Mesendoderm (in vitro differentiated cells): ENCODE results near the gene SERTAD1.
"Not testable (repeated sequence)": the region's sequence is repeated elsewhere in the genome, so short reads cannot be mapped to it uniquely, and the experiment has no call there.

Source experiments
- DNase-seq: peaks from one replicate; pipeline ENCODE4 v3.0.0; 2013
- H2AK5ac ChIP-seq: 2 replicates; pipeline ENCODE4 v1.6.1; 2013; ENCODE audit warnings: low read length, inconsistent platforms
- H2BK120ac ChIP-seq: 2 replicates; pipeline ENCODE4 v1.6.1; 2013; ENCODE audit warnings: low read depth, mild to moderate bottlenecking, low read length, moderate library complexity, mixed read lengths
- H2BK15ac ChIP-seq: replicated peaks from 2 replicates; pipeline ENCODE4 v1.6.1; 2013; ENCODE audit warnings: low read depth, mild to moderate bottlenecking, moderate library complexity
- H2BK5ac ChIP-seq: 2 replicates; pipeline ENCODE4 v1.6.1; 2013; ENCODE audit warnings: low read length, inconsistent platforms
- H3K18ac ChIP-seq: 2 replicates; pipeline ENCODE4 v1.6.1; 2013; ENCODE audit warnings: mild to moderate bottlenecking, low read length, mixed read lengths
- H3K23ac ChIP-seq: one replicate; pipeline ENCODE4 v1.6.1; 2013; ENCODE audit warnings: low read length
- H3K27ac ChIP-seq: 2 replicates; pipeline ENCODE4 v1.5.1; 2013; ENCODE audit warnings: low read depth, mild to moderate bottlenecking, inconsistent platforms, low read length, moderate library complexity
- H3K27me3 ChIP-seq: 2 replicates; pipeline ENCODE4 v1.6.1; 2013; ENCODE audit warnings: low read length, control low read depth, mild to moderate bottlenecking, inconsistent platforms; ENCODE audit not compliant: insufficient read depth, poor library complexity
- H3K36me3 ChIP-seq: 2 replicates; pipeline ENCODE4 v1.6.1; 2013; ENCODE audit warnings: low read length, inconsistent platforms; ENCODE audit not compliant: control insufficient read depth, insufficient read depth
- H3K4ac ChIP-seq: one replicate; pipeline ENCODE4 v1.6.1; 2013; ENCODE audit warnings: low read depth, mild to moderate bottlenecking, low read length, moderate library complexity
- H3K4me1 ChIP-seq: 2 replicates; pipeline ENCODE4 v1.6.1; 2013; ENCODE audit warnings: low read depth, low read length, inconsistent platforms; ENCODE audit not compliant: control insufficient read depth
- H3K4me2 ChIP-seq: 2 replicates; pipeline ENCODE4 v1.6.1; 2013; ENCODE audit warnings: low read length
- H3K4me3 ChIP-seq: 2 replicates; pipeline ENCODE4 v1.5.1; 2013; ENCODE audit warnings: mild to moderate bottlenecking, low read length
- H3K56ac ChIP-seq: one replicate; pipeline ENCODE4 v1.6.1; 2013; ENCODE audit warnings: low read length
- H3K79me1 ChIP-seq: 2 replicates; pipeline ENCODE4 v1.6.1; 2013; ENCODE audit warnings: low read length, inconsistent platforms
- H3K79me2 ChIP-seq: 2 replicates; pipeline ENCODE4 v1.6.1; 2013; ENCODE audit warnings: mild to moderate bottlenecking, low read length; ENCODE audit not compliant: control insufficient read depth, insufficient read depth
- H3K9ac ChIP-seq: 2 replicates; pipeline ENCODE4 v1.6.1; 2013; ENCODE audit warnings: low read length, inconsistent platforms
- H4K5ac ChIP-seq: one replicate; pipeline ENCODE4 v1.6.1; 2013; ENCODE audit warnings: low read length
- H4K8ac ChIP-seq: one replicate; pipeline ENCODE4 v1.6.1; 2013; ENCODE audit warnings: low read depth, mild to moderate bottlenecking, control low read depth, low read length, moderate library complexity
- WGBS: extraction: QIAGEN DNeasy Blood & Tissue Kit; methylation state at CpG from one replicate; pipeline ENCODE4 v1.1.7; 2013; ENCODE audit warnings: low lambda C conversion rate, missing lambda C conversion rate; ENCODE audit not compliant: insufficient coverage; ENCODE audit errors: extremely low coverage; 5-methylcytosine and 5-hydroxymethylcytosine counted together

Gene SERTAD1

DNA sequence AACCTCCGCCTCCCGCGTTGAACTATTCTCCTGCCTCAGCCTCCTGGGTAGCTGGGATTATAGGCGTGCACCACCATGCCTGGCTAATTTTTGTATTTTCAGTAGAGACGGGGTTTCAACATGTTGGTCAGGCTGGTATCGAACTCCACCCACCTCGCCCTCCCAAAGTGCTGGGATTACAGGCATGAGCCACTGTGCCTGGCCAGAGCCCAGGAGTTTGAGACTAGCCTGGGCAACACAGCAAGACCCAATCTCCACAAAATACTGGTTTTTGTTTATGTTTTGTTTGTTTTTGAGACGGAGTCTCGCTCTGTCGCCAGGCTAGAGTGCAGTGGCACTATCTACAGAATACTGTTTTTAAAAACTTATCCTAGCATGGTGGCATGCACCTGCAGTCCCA lies 4.5 kb upstream of the SERTAD1 start:
- H2BK120ac ChIP-seq, DNase-seq, H3K79me2 ChIP-seq, H3K27me3 ChIP-seq, H3K4ac ChIP-seq, H3K18ac ChIP-seq, H3K27ac ChIP-seq, H3K4me2 ChIP-seq, H4K8ac ChIP-seq, H3K56ac ChIP-seq, H3K4me3 ChIP-seq, H3K36me3 ChIP-seq, H3K23ac ChIP-seq, H2AK5ac ChIP-seq, H2BK5ac ChIP-seq, H3K9ac ChIP-seq, H3K4me1 ChIP-seq, H4K5ac ChIP-seq, H2BK15ac ChIP-seq, H3K79me1 ChIP-seq: not testable (repeated sequence)
- WGBS, result no CpG with 5 or more reads among the region's 10 CpGs

DNA sequence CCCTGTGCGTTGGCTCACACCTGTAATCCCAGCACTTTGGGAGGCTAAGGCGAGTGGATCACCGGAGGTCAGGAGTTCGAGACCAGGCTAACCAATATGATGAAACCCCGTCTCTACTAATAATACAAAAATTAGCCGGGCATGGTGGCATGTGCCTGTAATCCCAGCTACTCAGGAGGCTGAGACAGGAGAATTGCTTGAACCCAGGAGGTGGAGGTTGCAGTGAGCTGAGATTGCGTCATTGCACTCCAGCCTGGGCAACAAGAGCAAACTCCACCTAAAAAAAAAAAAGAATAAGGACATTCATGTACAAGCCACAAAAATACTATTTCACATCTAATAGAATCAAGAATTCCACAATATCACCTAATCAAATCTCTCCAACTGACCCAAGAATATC lies 2.4 kb upstream of the SERTAD1 start:
- H2BK5ac ChIP-seq, H3K4ac ChIP-seq, H3K79me1 ChIP-seq, H3K79me2 ChIP-seq, H3K23ac ChIP-seq, H2BK120ac ChIP-seq, H2AK5ac ChIP-seq, H4K5ac ChIP-seq, H3K27ac ChIP-seq, H4K8ac ChIP-seq, H3K27me3 ChIP-seq, H3K9ac ChIP-seq, DNase-seq, H3K56ac ChIP-seq, H3K4me3 ChIP-seq, H3K4me2 ChIP-seq, H2BK15ac ChIP-seq, H3K36me3 ChIP-seq, H3K4me1 ChIP-seq, H3K18ac ChIP-seq: not testable (repeated sequence)
- WGBS, result no CpG with 5 or more reads among the region's 7 CpGs

DNA sequence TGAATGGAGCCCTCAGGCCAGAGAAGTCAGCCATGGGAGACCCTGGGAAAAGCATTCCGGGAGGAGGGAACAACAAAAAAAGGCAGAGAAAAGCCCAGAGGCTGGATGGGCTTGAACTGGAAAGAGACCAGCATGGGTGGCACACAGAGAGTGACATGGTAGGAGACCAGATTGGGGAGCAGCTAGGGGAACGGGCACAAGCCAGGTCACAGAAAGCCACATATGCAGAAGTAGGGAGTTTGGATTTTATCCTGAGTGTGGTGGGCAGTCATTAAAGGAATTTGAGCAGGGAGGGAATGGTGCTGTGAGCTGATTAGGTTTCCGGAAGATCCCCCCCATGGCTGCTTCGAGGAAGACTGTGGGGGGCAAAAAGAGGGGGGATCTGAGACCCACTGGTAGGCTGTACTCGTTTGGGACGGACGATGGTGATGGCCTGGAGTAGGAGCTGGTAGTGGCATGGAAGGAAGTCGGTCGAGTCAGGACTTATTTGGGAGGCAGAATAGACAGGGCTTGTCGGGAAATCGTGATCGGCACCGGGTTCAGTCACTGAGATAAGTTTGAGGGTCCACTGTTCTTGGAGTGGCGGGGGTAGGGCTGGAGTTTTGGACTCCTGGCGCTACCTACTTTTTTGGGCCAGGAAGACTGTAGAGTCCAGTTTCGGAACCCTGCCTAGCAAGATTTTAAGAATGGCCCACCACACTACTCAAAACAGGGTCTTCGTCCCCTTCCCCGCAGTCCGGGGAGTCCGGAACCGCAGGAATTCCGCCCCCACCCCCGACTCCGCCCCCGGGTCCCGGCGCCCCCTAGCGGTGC lies 949 bp downstream of the SERTAD1 start:
- peak overlapping the region; percentile 97 for H3K27ac ChIP-seq
- peak overlapping the region; percentile 95 for H3K9ac ChIP-seq
- DNase-seq, result peak; percentile 67
- WGBS, result no CpG with 5 or more reads among the region's 28 CpGs
- H3K4me3 ChIP-seq, result peak overlapping the region; percentile 60
- H4K5ac ChIP-seq, result no peak overlapping the region
- peak overlapping the region; percentile 95 for H3K18ac ChIP-seq
- no peak overlapping the region for H4K8ac ChIP-seq
- H3K56ac ChIP-seq, result peak overlapping the region; percentile 97
- no peaks in the 10 kb centered on the region for H3K4me1 ChIP-seq
- H3K79me2 ChIP-seq, result no peaks in the 10 kb centered on the region
- H3K23ac ChIP-seq, result no peak overlapping the region
- no peak overlapping the region for H2AK5ac ChIP-seq
- H2BK120ac ChIP-seq, result no peak overlapping the region
- H3K4me2 ChIP-seq, result peak overlapping the region; percentile 89
- H3K79me1 ChIP-seq, result peaks cover 2% of the 10 kb centered on the region
- peak overlapping the region; percentile 78 for H2BK5ac ChIP-seq
- peaks cover 2% of the 10 kb centered on the region for H3K36me3 ChIP-seq
- H2BK15ac ChIP-seq, result no peak overlapping the region
- H3K27me3 ChIP-seq, result no peaks in the 10 kb centered on the region
- H3K4ac ChIP-seq, result peak overlapping the region; percentile 92

DNA sequence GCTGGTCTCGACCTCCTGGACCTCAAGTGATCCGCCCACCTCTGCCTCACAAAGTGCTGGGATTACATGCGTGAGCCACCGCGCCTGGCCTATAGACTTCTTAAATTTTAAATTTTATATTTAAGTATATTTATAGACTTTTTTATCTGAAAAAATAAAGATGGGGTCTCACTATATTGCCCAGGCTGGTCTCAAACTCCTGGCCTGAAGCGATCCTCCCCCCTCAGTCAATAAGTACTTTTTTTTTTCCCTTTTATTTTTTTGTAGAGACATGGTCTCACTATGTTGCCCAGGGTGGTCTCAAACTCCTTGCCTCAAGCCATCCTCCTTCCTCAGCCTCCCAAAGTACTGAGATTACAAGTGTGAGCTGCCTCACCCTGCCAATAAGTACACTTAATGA lies 1.9 kb downstream of the SERTAD1 start:
- no peak overlapping the region for H2BK15ac ChIP-seq
- H2BK120ac ChIP-seq, result no peak overlapping the region
- H3K4ac ChIP-seq, result no peak overlapping the region
- no peak overlapping the region for H3K4me2 ChIP-seq
- no peaks in the 10 kb centered on the region for H3K27me3 ChIP-seq
- no peaks in the 10 kb centered on the region for H3K4me1 ChIP-seq
- H3K27ac ChIP-seq, result no peak overlapping the region
- no peaks in the 10 kb centered on the region for H3K79me2 ChIP-seq
- peak overlapping the region; percentile 49 for H3K56ac ChIP-seq
- no peak overlapping the region for H3K4me3 ChIP-seq
- peaks cover 2% of the 10 kb centered on the region for H3K79me1 ChIP-seq
- no peak overlapping the region for H2AK5ac ChIP-seq
- no peak overlapping the region for H2BK5ac ChIP-seq
- H3K23ac ChIP-seq, result no peak overlapping the region
- DNase-seq, result no peak
- WGBS, result no CpG with 5 or more reads among the region's 6 CpGs
- H3K18ac ChIP-seq, result no peak overlapping the region
- H4K8ac ChIP-seq, result no peak overlapping the region
- no peak overlapping the region for H4K5ac ChIP-seq
- no peak overlapping the region for H3K9ac ChIP-seq
- H3K36me3 ChIP-seq, result peaks cover 2% of the 10 kb centered on the region

DNA sequence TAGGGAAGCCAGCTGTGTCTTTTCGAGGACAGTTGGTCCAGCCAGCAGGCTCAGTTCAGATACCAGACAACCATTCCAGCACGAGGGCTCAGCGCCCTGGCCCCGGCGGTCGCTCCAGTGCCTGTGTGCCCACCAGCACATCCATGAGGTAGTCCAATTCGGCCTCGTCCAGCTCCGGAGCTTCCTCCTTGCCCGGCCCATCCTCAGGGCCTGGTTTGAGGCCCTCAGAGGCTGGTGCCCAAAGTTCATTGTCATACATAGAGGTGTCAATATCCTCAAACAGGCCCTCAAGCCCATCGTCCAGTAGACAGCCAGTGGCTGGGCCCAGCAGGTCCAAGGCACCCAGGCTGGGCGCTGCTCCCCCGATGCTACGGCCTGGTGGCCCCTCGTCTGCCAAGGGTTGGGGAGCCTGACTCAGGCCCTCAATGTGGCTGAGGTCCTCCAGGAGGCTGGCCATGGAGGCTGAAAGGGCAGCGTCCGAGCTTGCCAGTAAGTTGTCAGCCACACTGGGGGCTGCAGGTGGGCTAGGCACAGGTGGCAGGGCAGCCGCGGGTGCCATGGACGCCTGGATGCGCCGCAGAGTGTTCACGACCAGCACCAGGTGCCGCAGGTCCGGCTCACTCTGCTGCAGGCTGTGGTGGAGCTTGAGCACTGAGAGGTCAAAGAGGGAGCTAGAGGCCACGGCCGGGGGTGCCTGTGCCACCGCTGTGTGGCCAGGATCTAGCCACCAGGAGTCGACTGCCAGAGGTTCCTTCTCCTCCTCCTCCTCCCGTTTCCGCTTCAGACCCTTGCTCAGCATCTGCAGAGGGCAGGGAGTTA lies 2.8 kb downstream of the SERTAD1 start:
- no peak overlapping the region for H4K5ac ChIP-seq
- no peak overlapping the region for H3K27ac ChIP-seq
- no peak overlapping the region for H2BK15ac ChIP-seq
- no peak overlapping the region for H3K4ac ChIP-seq
- no peak overlapping the region for H3K9ac ChIP-seq
- H3K18ac ChIP-seq, result no peak overlapping the region
- H3K23ac ChIP-seq, result no peak overlapping the region
- H4K8ac ChIP-seq, result no peak overlapping the region
- no peak overlapping the region for H2BK120ac ChIP-seq
- H3K4me2 ChIP-seq, result no peak overlapping the region
- no peak overlapping the region for H2BK5ac ChIP-seq
- DNase-seq, result no peak
- H3K56ac ChIP-seq, result no peak overlapping the region
- H3K27me3 ChIP-seq, result no peaks in the 10 kb centered on the region
- H2AK5ac ChIP-seq, result no peak overlapping the region
- no peaks in the 10 kb centered on the region for H3K4me1 ChIP-seq
- no peaks in the 10 kb centered on the region for H3K79me2 ChIP-seq
- WGBS, result no CpG with 5 or more reads among the region's 31 CpGs
- H3K4me3 ChIP-seq, result no peak overlapping the region
- H3K36me3 ChIP-seq, result peaks cover 2% of the 10 kb centered on the region
- peaks cover 2% of the 10 kb centered on the region for H3K79me1 ChIP-seq
